ENCODE measurements around the gene SELENOF. TPM values are rescaled to one million over a fixed set of nuclear protein-coding genes. Genes with fewer than 3 reads are reported as not detected.
"Not testable (repeated sequence)": the region's sequence is repeated elsewhere in the genome, so short reads cannot be mapped to it uniquely, and the experiment has no call there.

Gene SELENOF
- total RNA-seq, 2 experiments from 2014 or later = 115 to 131 TPM

- no peak for DNase-seq
- intact Hi-C loops (cut with micrococcal nuclease) = no loop called here
- no peaks in the 10 kb centered on the region for H3K27me3 Mint-ChIP-seq
- H3K9me3 Mint-ChIP-seq = no peaks in the 10 kb centered on the region
- no peak overlapping the region for H3K27ac Mint-ChIP-seq
- ATAC-seq = no peak
- ChIA-PET CTCF (no interaction called here), POLR2A (interaction anchor here (2.2 kb wide), 1 partner anchor 9 kb away, joined by 4 read pairs; no protein-coding TSS in a partner anchor)
- peaks cover 48% of the 10 kb centered on the region for H3K36me3 Mint-ChIP-seq (ENCODE audit: low read depth)
- TF ChIP-seq CTCF (IDR thresholded peaks at IDR 0.05) = no peak
- H3K4me3 Mint-ChIP-seq = no peak overlapping the region
- H3K4me1 Mint-ChIP-seq (ENCODE audit: low read depth) = peaks cover 43% of the 10 kb centered on the region
These were observed 7.5 kb downstream of the SELENOF start for GRCh38 chr1:86906419-86906818.

- Mint-ChIP-seq H3K4me1 (ENCODE audit: low read depth) (peaks cover 38% of the 10 kb centered on the region), H3K4me3 (no peak overlapping the region), H3K27ac (no peak overlapping the region), H3K27me3 (no peaks in the 10 kb centered on the region), H3K9me3 (no peaks in the 10 kb centered on the region), H3K36me3 (ENCODE audit: low read depth) (peaks cover 47% of the 10 kb centered on the region)
- no peak for TF ChIP-seq CTCF (IDR thresholded peaks at IDR 0.05)
- ATAC-seq (no peak), DNase-seq (no peak)
- POLR2A ChIA-PET = interaction anchor here (2.2 to 2.3 kb wide), 2 partner anchors 8 to 10 kb away, joined by 4 to 10 read pairs; partner anchors contain the start of genes HS2ST1 and SELENOF
- intact Hi-C loops (cut with micrococcal nuclease) = no loop called here
- CTCF ChIA-PET = no interaction called here
These were observed 8.1 kb downstream of the SELENOF start for GRCh38 chr1:86905875-86906274.

GRCh38 chr1:86899401-86899800 is 14.5 kb downstream of the SELENOF start:
- POLR2A ChIA-PET; ATAC-seq; DNase-seq; CTCF ChIA-PET; intact Hi-C loops (cut with micrococcal nuclease); H3K27me3 Mint-ChIP-seq; H3K4me3 Mint-ChIP-seq; H3K27ac Mint-ChIP-seq; H3K9me3 Mint-ChIP-seq: not testable (repeated sequence)
- Mint-ChIP-seq H3K4me1 (ENCODE audit: low read depth) (peaks cover 10% of the 10 kb centered on the region), H3K36me3 (ENCODE audit: low read depth) (peaks cover 34% of the 10 kb centered on the region)

GRCh38 chr1:86888327-86888726 is 25.6 kb downstream of the SELENOF start:
- Mint-ChIP-seq H3K36me3 (ENCODE audit: low read depth) (peaks cover 19% of the 10 kb centered on the region), H3K27ac (no peak overlapping the region), H3K4me3 (no peak overlapping the region), H3K9me3 (no peaks in the 10 kb centered on the region), H3K27me3 (no peaks in the 10 kb centered on the region), H3K4me1 (ENCODE audit: low read depth) (peaks cover 24% of the 10 kb centered on the region)
- intact Hi-C loops (cut with micrococcal nuclease) = no loop called here
- no peak for TF ChIP-seq CTCF (IDR thresholded peaks at IDR 0.05)
- no peak for DNase-seq
- ChIA-PET CTCF (no interaction called here), POLR2A (interaction anchor here (1.2 kb wide), 1 partner anchor 24 kb away, joined by 3 read pairs; no protein-coding TSS in a partner anchor)
- no peak for ATAC-seq

- no peak overlapping the region for H3K4me3 Mint-ChIP-seq
- H3K27ac Mint-ChIP-seq = peak overlapping the region; percentile 24
- no peak for DNase-seq
- intact Hi-C loops (cut with micrococcal nuclease) = no loop called here
- TF ChIP-seq CTCF (IDR thresholded peaks at IDR 0.05) = no peak
- ATAC-seq = no peak
- ChIA-PET CTCF (no interaction called here), POLR2A (interaction anchor here (1.2 kb wide), 1 partner anchor 25 kb away, joined by 3 read pairs; no protein-coding TSS in a partner anchor)
- H3K4me1 Mint-ChIP-seq (ENCODE audit: low read depth) = peaks cover 24% of the 10 kb centered on the region
- peaks cover 19% of the 10 kb centered on the region for H3K36me3 Mint-ChIP-seq (ENCODE audit: low read depth)
- H3K9me3 Mint-ChIP-seq = no peaks in the 10 kb centered on the region
- no peaks in the 10 kb centered on the region for H3K27me3 Mint-ChIP-seq
These were observed 26.3 kb downstream of the SELENOF start for GRCh38 chr1:86887479-86888162.
